CD14-positive monocyte (primary cell): ENCODE results near the gene PRRC2B. TPM values are rescaled to one million over a fixed set of nuclear protein-coding genes. Genes with fewer than 3 reads are reported as not detected.
"Not testable (repeated sequence)": the region's sequence is repeated elsewhere in the genome, so short reads cannot be mapped to it uniquely, and the experiment has no call there.

Source experiments
- DNase-seq, 3 donors: peaks; one replicate each; pipeline ENCODE4 v3.0.0-alpha.2; 2011 to 2022
- H2AFZ ChIP-seq: 2 replicates; pipeline ENCODE4 v1.6.0; 2012; ENCODE audit warnings: mild to moderate bottlenecking, low read depth, low read length, inconsistent platforms; ENCODE audit not compliant: insufficient read depth, poor library complexity, severe bottlenecking
- H3K27ac ChIP-seq, 2 donors: 1 replicate in 1 of 2; 2 replicates in 1 of 2; pipeline ENCODE4 v1.5.1; 2012 to 2013; ENCODE audit warnings: low read length in 2 of 2, control low read depth in 1 of 2, inconsistent platforms in 1 of 2, low read depth in 1 of 2, mild to moderate bottlenecking in 1 of 2
- H3K27me3 ChIP-seq, 2 donors: one replicate each; pipeline versions ENCODE4 v1.6.0 to v1.6.1; 2011 to 2013; ENCODE audit warnings: low read length in 2 of 2; ENCODE audit not compliant: control insufficient read depth in 2 of 2, insufficient read depth in 2 of 2
- H3K36me3 ChIP-seq, 2 donors: replicated peaks in 1 of 2; 1 replicate in 1 of 2; 2 replicates in 1 of 2; pipeline versions ENCODE4 v1.5.1 to v1.6.1; 2012 to 2013; ENCODE audit warnings: low read length in 2 of 2, control low read depth in 1 of 2, inconsistent platforms in 1 of 2, mild to moderate bottlenecking in 1 of 2; ENCODE audit not compliant: insufficient read depth in 2 of 2, control insufficient read depth in 1 of 2
- H3K4me1 ChIP-seq, 2 donors: 1 replicate in 1 of 2; 2 replicates in 1 of 2; pipeline versions ENCODE4 v1.5.1 to v1.6.1; 2012 to 2013; ENCODE audit warnings: low read length in 2 of 2, control low read depth in 1 of 2, inconsistent platforms in 1 of 2, mild to moderate bottlenecking in 1 of 2, moderate library complexity in 1 of 2; ENCODE audit not compliant: insufficient read depth in 2 of 2, control insufficient read depth in 1 of 2
- H3K4me2 ChIP-seq: replicated peaks from 2 replicates; pipeline ENCODE3; 2012; ENCODE audit warnings: low read length, moderate library complexity, mild to moderate bottlenecking; ENCODE audit not compliant: poor library complexity, severe bottlenecking; ENCODE audit errors: extremely low read depth
- H3K4me3 ChIP-seq, 3 experiments: fragments of 200-600 bp in 1 of 3; sonication (generic) in 1 of 3; replicated peaks in 1 of 3; 1 replicate in 2 of 3; 2 replicates in 1 of 3; pipeline ENCODE4 v1.5.1; 2011 to 2013; ENCODE audit warnings: low read length in 3 of 3, mild to moderate bottlenecking in 3 of 3, control low read depth in 2 of 3, low read depth in 2 of 3, inconsistent platforms in 1 of 3, moderate library complexity in 1 of 3
- H3K79me2 ChIP-seq: 2 replicates; pipeline ENCODE4 v1.6.0; 2012; ENCODE audit warnings: mild to moderate bottlenecking, control low read depth, inconsistent platforms, low read length, moderate library complexity; ENCODE audit not compliant: insufficient read depth
- H3K9ac ChIP-seq: 2 replicates; pipeline ENCODE4 v1.6.0; 2017; ENCODE audit warnings: low read length, mild to moderate bottlenecking; ENCODE audit not compliant: insufficient read depth, poor library complexity, severe bottlenecking
- H3K9me3 ChIP-seq, 2 donors: replicated peaks in 1 of 2; 1 replicate in 1 of 2; 2 replicates in 1 of 2; pipeline versions ENCODE4 v1.5.1 to v1.6.1; 2012 to 2013; ENCODE audit warnings: low read length in 2 of 2, control low read depth in 1 of 2; ENCODE audit not compliant: control insufficient read depth in 1 of 2, insufficient read depth in 1 of 2
- H4K20me1 ChIP-seq: 2 replicates; pipeline ENCODE4 v1.6.0; 2012; ENCODE audit warnings: mild to moderate bottlenecking, low read length, control low read depth, moderate library complexity; ENCODE audit not compliant: insufficient read depth
- H3K27ac Mint-ChIP-seq, 7 donors: one replicate each; pipeline ENCODE4 v1.8.0; 2020; ENCODE audit warnings: mild to moderate bottlenecking in 7 of 7, mixed read lengths in 7 of 7, moderate library complexity in 6 of 7, inconsistent platforms in 2 of 7
- H3K27me3 Mint-ChIP-seq, 3 donors: one replicate each; pipeline ENCODE4 v1.8.0; 2021 to 2022; ENCODE audit warnings: low read depth in 3 of 3, mild to moderate bottlenecking in 3 of 3, mixed read lengths in 3 of 3, moderate library complexity in 3 of 3, inconsistent platforms in 1 of 3
- H3K36me3 Mint-ChIP-seq, 2 donors: one replicate each; pipeline ENCODE4 v1.8.0; 2020; ENCODE audit warnings: mixed read lengths in 2 of 2, inconsistent platforms in 1 of 2, mild to moderate bottlenecking in 1 of 2
- H3K4me1 Mint-ChIP-seq: one replicate; pipeline ENCODE4 v1.8.0; 2020; ENCODE audit warnings: mild to moderate bottlenecking, mixed read lengths
- H3K4me3 Mint-ChIP-seq, 2 donors: one replicate each; pipeline ENCODE4 v1.8.0; 2020; ENCODE audit warnings: mild to moderate bottlenecking in 2 of 2, mixed read lengths in 2 of 2, moderate library complexity in 1 of 2
- H3K9me3 Mint-ChIP-seq, 7 donors: one replicate each; pipeline ENCODE4 v1.8.0; 2020 to 2022; ENCODE audit warnings: mixed read lengths in 7 of 7, mild to moderate bottlenecking in 6 of 7, moderate library complexity in 6 of 7, inconsistent platforms in 2 of 7
- CTCF ChIP-seq: fragments of 200-600 bp; IDR thresholded peaks from one replicate; pipeline ENCODE4 v1.8.0; 2022; ENCODE audit warnings: antibody characterized with exemption, mild to moderate bottlenecking
- WGBS: methylation state at CpG from one replicate; pipeline ENCODE4 v1.1.5; 2013; ENCODE audit warnings: missing lambda C conversion rate; ENCODE audit not compliant: insufficient coverage; 5-methylcytosine and 5-hydroxymethylcytosine counted together
- intact Hi-C, 2 donors: fragments of 100-400 bp; cut with micrococcal nuclease; formaldehyde crosslinking; loops; one replicate each; pipeline versions ENCODE4 v1.15.0 to v1.15.1; 2023
- polyA plus RNA-seq, 3 donors: library from polyadenylated mRNA; depleted of rRNA in 1 of 3; unstranded in 2 of 3; stranded (reverse) in 1 of 3; fragments of 300-500 nt in 2 of 3; fragments of >200 nt in 1 of 3; fragmentation: Illumina TruSeq in 2 of 3; gene quantifications; 1 replicate in 2 of 3; 2 replicates in 1 of 3; pipeline ENCODE4 v1.2.3, GENCODE V29; 2012 to 2021

The PRRC2B gene
- polyA plus RNA-seq, 3 donors = 2.8 to 36.2 (median 8.6) TPM

- Histone ChIP-seq H3K9me3 (peaks cover 26 to 30% of the 10 kb centered on the region in 2 donors), H3K27ac (no peak overlapping the region), H3K27me3 (no peaks in the 10 kb centered on the region), H2AFZ (no peak overlapping the region), H4K20me1 (no peaks in the 10 kb centered on the region), H3K9ac (no peak overlapping the region), H3K4me2 (no peak overlapping the region), H3K79me2 (no peaks in the 10 kb centered on the region), H3K4me3 (no peak overlapping the region), H3K36me3 (peaks cover 27 to 47% of the 10 kb centered on the region in 2 donors), H3K4me1 (no peaks in the 10 kb centered on the region)
- 94% methylated on average over 15 of the region's 15 CpGs for WGBS
- Mint-ChIP-seq H3K36me3 (peaks cover 40 to 69% of the 10 kb centered on the region in 2 donors), H3K27me3 (peaks cover 0 to 2% (median 2%) of the 10 kb centered on the region in 3 donors), H3K4me1 (no peaks in the 10 kb centered on the region), H3K4me3 (no peak overlapping the region), H3K27ac (no peak overlapping the region), H3K9me3 (peaks cover 0 to 11% (median 4%) of the 10 kb centered on the region in 7 donors)
- DNase-seq = no peak
- intact Hi-C loops = no loop called here
- TF ChIP-seq CTCF = no peak
Observed at GRCh38 chr9:131513177-131513576, 119.3 kb downstream of the PRRC2B start.

DNA sequence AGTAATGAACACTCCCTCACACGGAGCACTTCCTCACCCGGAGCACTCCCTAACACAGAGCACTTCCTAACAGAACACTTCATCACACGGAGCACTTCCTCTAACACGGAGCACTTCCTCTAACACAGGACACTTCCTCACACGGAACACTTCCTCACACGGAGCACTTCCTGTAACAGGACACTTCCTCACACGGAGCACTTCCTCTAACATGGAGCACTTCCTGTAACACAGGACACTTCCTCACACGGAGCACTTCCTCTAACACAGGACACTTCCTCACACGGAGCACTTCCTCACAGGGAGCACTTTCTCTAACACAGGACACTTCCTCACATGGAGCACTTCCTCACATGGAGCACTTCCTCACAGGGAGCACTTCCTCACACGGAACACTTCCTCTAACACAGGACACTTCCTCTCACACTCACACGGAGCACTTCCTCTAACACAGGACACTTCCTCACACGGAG, 121.7 kb downstream of the PRRC2B start:
- peak; percentile 23 to 58 (median 41) for DNase-seq
- peak overlapping the region; percentile 56 to 67 for H3K27ac ChIP-seq
- Mint-ChIP-seq H3K36me3 (peaks cover 53 to 76% of the 10 kb centered on the region in 2 donors), H3K9me3 (peaks cover 0 to 11% (median 4%) of the 10 kb centered on the region in 7 donors)
- H3K4me3 ChIP-seq = peak overlapping the region in 1 of 3 experiments; percentile 6
- H2AFZ ChIP-seq, H3K4me1 ChIP-seq, H3K4me2 ChIP-seq, intact Hi-C loops, H4K20me1 ChIP-seq, H3K27ac Mint-ChIP-seq, H3K79me2 ChIP-seq, H3K4me3 Mint-ChIP-seq, H3K27me3 ChIP-seq, H3K27me3 Mint-ChIP-seq, H3K9ac ChIP-seq, H3K4me1 Mint-ChIP-seq: not testable (repeated sequence)
- peaks cover 26 to 30% of the 10 kb centered on the region in 2 donors for H3K9me3 ChIP-seq
- H3K36me3 ChIP-seq = peaks cover 47 to 60% of the 10 kb centered on the region in 2 donors
- WGBS = 10% methylated on average over 9 of the region's 12 CpGs
